Gastrocnemius medialis (tissue), 4 donors: ENCODE measurements around the gene ATP9B. TPM values are rescaled to one million over a fixed set of nuclear protein-coding genes. Genes with fewer than 3 reads are reported as not detected.

Source experiments
- ATAC-seq, 2 donors: fragments of 150-250 bp; one replicate each; pipeline ENCODE4 v1.9.1; 2016
- DNase-seq, 2 donors: peaks; one replicate each; pipeline ENCODE4 v3.0.0-alpha.2; 2019
- H3K27ac ChIP-seq, 4 donors: fragments of 200-600 bp; sonication (generic); 1 replicate in 1 of 4; 2 replicates in 3 of 4; pipeline ENCODE4 v1.5.1; 2016 to 2018; ENCODE audit warnings: mild to moderate bottlenecking in 2 of 4, moderate library complexity in 1 of 4
- H3K27me3 ChIP-seq, 3 donors: fragments of 200-600 bp; sonication (generic) in 2 of 3; 1 replicate in 1 of 3; 2 replicates in 2 of 3; pipeline versions ENCODE4 v1.5.1 to v1.6.0; 2016 to 2019; ENCODE audit warnings: mild to moderate bottlenecking in 1 of 3, moderate library complexity in 1 of 3
- H3K36me3 ChIP-seq, 2 donors: fragments of 200-600 bp; sonication (generic) in 1 of 2; one replicate each; pipeline ENCODE4 v1.5.1; 2017 to 2018
- H3K4me1 ChIP-seq, 2 donors: fragments of 200-600 bp; sonication (generic) in 1 of 2; one replicate each; pipeline ENCODE4 v1.5.1; 2016 to 2017; ENCODE audit warnings: mild to moderate bottlenecking in 2 of 2
- H3K4me3 ChIP-seq, 4 donors: fragments of 200-600 bp; sonication (generic) in 3 of 4; 1 replicate in 1 of 4; 2 replicates in 3 of 4; pipeline ENCODE4 v1.5.1; 2016 to 2019; ENCODE audit warnings: mild to moderate bottlenecking in 2 of 4
- H3K9me3 ChIP-seq, 3 donors: fragments of 200-600 bp; sonication (generic) in 2 of 3; 1 replicate in 1 of 3; 2 replicates in 2 of 3; pipeline ENCODE4 v1.5.1; 2016 to 2019
- POLR2A ChIP-seq, 2 donors: fragments of 450-650 bp; IDR thresholded peaks; one replicate each; pipeline ENCODE4 v1.6.1; 2017; ENCODE audit warnings: antibody characterized with exemption in 2 of 2, mild to moderate bottlenecking in 2 of 2, moderate library complexity in 2 of 2
- in situ Hi-C, 4 donors: fragments of 200-750 bp; cut with MboI; loops; one replicate each; pipeline versions ENCODE4 v1.15.0 to v1.8.0; 2017; ENCODE audit warnings: low sequenced_read_pairs in 4 of 4
- intact Hi-C: fragments of 100-400 bp; cut with DNase I; formaldehyde crosslinking; loops from one replicate; pipeline ENCODE4 v1.15.1; 2023; ENCODE audit warnings: low total_unique reads
- total RNA-seq, 4 donors: library from RNA; depleted of rRNA; stranded (reverse); fragments of >200 nt; gene quantifications; one replicate each; pipeline versions ENCODE4 v1.1.0 to v1.2.3, GENCODE V29; 2016
- TF ChIP-seq, protein P1 (sequence below), 5 experiments: fragments of 450-650 bp in 3 of 5; fragments of 200-600 bp in 2 of 5; sonication (generic) in 2 of 5; IDR thresholded peaks in 4 of 5; conservative IDR thresholded peaks in 1 of 5; 1 replicate in 4 of 5; 2 replicates in 1 of 5; pipeline ENCODE4 v1.5.1; 2016 to 2019; ENCODE audit warnings: antibody characterized with exemption in 5 of 5, mild to moderate bottlenecking in 3 of 5, moderate library complexity in 3 of 5

The ATP9B gene
- total RNA-seq, 4 donors from 2014 or later = 9.9 to 33.6 (median 18.6) TPM

DNA sequence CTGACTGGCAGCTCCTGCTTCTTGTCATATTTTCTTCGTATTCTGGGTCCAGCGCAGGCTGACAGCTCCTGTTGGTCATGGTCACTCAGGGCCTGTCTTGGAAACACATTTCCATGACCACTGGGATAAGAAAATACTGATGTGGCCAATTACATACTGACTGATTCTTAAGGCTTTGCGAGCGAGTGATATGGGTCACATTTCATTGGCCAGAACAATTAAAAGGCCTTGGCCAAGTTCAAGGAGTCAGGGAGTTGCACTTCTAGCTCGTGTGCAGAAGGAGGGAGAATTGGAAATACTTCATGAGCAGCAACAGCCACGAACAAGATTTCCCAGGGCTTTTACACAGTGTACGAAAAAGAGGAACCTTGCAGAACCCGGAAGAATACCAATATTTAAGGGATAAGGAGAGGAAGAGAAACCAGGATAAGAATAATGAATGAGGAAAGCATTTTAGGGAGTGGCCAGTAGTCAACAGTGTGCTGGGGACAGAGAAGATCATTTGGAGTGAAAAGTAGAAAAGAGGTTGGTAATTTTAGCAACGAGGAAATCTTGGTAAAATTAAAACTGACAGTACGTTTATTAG, 149.5 kb downstream of the ATP9B start:
- DNase-seq (no peak), ATAC-seq (peak; percentile 32 to 47)
- H3K36me3 ChIP-seq = no peaks in the 10 kb centered on the region
- no peaks in the 10 kb centered on the region for H3K9me3 ChIP-seq
- in situ Hi-C loops (no loop called here), intact Hi-C loops (loop anchor here (1.0 to 5.0 kb wide), 2 partner anchors 116 to 149 kb away; partner anchors contain the start of gene ATP9B)
- no peaks in the 10 kb centered on the region for H3K27me3 ChIP-seq
- H3K4me3 ChIP-seq = peak overlapping the region; percentile 44 to 54 (median 46)
- peaks cover 15 to 20% of the 10 kb centered on the region in 2 donors for H3K4me1 ChIP-seq
- no peak for TF ChIP-seq POLR2A (IDR thresholded peaks at IDR 0.05)
- TF ChIP-seq, protein P1, sequence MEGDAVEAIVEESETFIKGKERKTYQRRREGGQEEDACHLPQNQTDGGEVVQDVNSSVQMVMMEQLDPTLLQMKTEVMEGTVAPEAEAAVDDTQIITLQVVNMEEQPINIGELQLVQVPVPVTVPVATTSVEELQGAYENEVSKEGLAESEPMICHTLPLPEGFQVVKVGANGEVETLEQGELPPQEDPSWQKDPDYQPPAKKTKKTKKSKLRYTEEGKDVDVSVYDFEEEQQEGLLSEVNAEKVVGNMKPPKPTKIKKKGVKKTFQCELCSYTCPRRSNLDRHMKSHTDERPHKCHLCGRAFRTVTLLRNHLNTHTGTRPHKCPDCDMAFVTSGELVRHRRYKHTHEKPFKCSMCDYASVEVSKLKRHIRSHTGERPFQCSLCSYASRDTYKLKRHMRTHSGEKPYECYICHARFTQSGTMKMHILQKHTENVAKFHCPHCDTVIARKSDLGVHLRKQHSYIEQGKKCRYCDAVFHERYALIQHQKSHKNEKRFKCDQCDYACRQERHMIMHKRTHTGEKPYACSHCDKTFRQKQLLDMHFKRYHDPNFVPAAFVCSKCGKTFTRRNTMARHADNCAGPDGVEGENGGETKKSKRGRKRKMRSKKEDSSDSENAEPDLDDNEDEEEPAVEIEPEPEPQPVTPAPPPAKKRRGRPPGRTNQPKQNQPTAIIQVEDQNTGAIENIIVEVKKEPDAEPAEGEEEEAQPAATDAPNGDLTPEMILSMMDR (IDR thresholded peaks at IDR 0.05 in 4 of 5, conservative IDR thresholded peaks at IDR 0.05 in 1 of 5) = no peak
- H3K27ac ChIP-seq = peak overlapping the region; percentile 84 to 89 (median 88)

DNA sequence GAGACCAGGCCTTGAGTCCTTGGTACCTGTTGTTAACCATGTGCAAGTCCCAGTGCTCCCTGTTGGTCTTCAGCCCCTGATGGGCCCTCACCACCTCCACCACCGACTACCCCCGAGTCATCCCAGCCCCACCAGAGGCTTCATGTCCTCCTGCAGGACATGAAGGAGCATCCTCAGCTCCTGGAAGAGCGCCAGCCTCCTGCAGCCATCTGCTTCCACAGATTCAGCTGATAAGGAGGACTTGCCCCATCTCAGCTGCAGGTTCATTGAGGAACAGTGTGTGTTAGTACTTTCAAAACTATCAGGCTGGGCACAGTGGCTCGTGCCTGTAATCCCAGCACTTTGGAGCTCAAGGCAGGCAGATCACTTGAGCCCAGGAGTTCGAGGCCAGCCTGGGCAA, 151.9 kb downstream of the ATP9B start:
- no peaks in the 10 kb centered on the region for H3K27me3 ChIP-seq

DNA sequence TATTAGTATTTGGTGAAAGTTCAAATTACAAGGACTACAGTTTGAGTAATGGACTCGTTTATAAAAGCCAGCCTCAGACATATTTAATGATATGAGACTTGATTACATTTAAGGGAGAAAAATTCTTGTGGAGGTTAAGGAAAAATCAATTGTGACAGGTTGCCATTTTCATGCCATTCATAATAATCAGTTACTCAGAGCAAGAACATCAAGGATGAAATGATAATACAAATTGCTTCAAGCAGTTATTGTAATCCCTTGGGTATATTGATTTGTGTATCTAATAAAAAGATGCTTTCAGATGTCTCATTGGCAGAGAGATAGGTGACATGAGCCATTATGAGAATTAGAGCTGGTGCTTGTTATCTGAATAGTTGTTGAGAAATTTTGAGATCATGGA, 153.6 kb downstream of the ATP9B start:
- H3K27ac ChIP-seq = no peak overlapping the region
- H3K4me3 ChIP-seq = no peak overlapping the region
- peaks cover 15 to 17% of the 10 kb centered on the region in 2 donors for H3K4me1 ChIP-seq
- no peak for ATAC-seq
- in situ Hi-C loops (no loop called here), intact Hi-C loops (no loop called here)
- no peaks in the 10 kb centered on the region for H3K27me3 ChIP-seq
- no peaks in the 10 kb centered on the region for H3K36me3 ChIP-seq
- no peaks in the 10 kb centered on the region for H3K9me3 ChIP-seq
- TF ChIP-seq, protein P1 (IDR thresholded peaks at IDR 0.05 in 4 of 5, conservative IDR thresholded peaks at IDR 0.05 in 1 of 5) = no peak
- TF ChIP-seq POLR2A (IDR thresholded peaks at IDR 0.05) = no peak
- DNase-seq = no peak

More for the DNA sequence above, 151.9 kb downstream of the ATP9B start:
- DNase-seq = no peak
- intact Hi-C loops = no loop called here
- Histone ChIP-seq H3K27ac (no peak overlapping the region), H3K9me3 (no peaks in the 10 kb centered on the region), H3K4me1 (peaks cover 15 to 20% of the 10 kb centered on the region in 2 donors), H3K4me3 (no peak overlapping the region), H3K36me3 (no peaks in the 10 kb centered on the region)
- ATAC-seq = no peak
- in situ Hi-C loops = no loop called here
- no peak for TF ChIP-seq POLR2A (IDR thresholded peaks at IDR 0.05)
- TF ChIP-seq, protein P1 (IDR thresholded peaks at IDR 0.05 in 4 of 5, conservative IDR thresholded peaks at IDR 0.05 in 1 of 5) = no peak

DNA sequence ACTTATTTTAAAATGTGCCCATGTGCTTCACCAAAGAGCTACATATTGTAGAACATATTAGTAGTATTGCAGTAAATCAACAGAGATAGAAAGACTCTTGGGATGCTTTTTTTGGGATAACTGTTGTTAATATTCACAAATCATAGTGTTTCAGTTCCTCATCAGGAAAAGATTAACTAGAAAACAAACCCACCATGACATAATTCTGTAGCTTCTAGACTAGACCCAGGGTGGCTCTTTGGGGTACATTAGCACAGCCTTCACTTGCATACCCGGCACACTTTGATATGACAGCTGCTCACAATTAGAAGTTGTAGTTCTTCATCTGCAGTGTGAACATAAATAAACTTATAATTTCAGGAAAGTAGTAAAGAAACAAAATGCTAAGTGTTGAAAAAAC, 154.2 kb downstream of the ATP9B start:
- Histone ChIP-seq H3K4me1 (peaks cover 10 to 11% of the 10 kb centered on the region in 2 donors), H3K27me3 (no peaks in the 10 kb centered on the region), H3K9me3 (no peaks in the 10 kb centered on the region), H3K4me3 (no peak overlapping the region), H3K36me3 (no peaks in the 10 kb centered on the region), H3K27ac (no peak overlapping the region)
- in situ Hi-C loops = no loop called here
- DNase-seq (no peak), ATAC-seq (no peak)
- intact Hi-C loops = no loop called here
- TF ChIP-seq, protein P1 (IDR thresholded peaks at IDR 0.05 in 4 of 5, conservative IDR thresholded peaks at IDR 0.05 in 1 of 5) = no peak
- TF ChIP-seq POLR2A (IDR thresholded peaks at IDR 0.05) = no peak

DNA sequence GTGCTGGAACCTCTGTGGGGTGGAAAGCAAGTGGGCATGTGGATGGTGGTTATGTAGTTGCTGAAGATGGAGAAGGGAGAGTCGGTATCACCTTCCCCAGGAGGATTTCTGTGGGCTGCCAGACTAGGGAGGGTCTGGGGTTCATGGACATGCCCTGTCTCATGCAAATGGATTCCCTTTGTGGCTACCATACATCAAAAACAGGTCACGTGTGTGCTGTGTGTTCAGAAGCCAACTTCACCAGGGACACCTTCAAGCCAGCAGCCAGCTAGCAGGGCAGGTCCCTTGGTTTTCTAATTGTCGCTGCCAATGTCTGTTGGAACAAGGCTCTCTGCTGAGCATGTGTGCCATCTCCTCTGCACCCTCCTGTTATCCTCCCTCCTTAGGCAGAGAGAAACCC, 155.2 kb downstream of the ATP9B start:
- Histone ChIP-seq H3K36me3 (no peaks in the 10 kb centered on the region), H3K4me1 (peaks cover 1 to 2% of the 10 kb centered on the region in 2 donors), H3K27ac (no peak overlapping the region), H3K9me3 (no peaks in the 10 kb centered on the region), H3K4me3 (no peak overlapping the region), H3K27me3 (no peaks in the 10 kb centered on the region)
- ATAC-seq (no peak), DNase-seq (no peak)
- TF ChIP-seq, protein P1 (IDR thresholded peaks at IDR 0.05 in 4 of 5, conservative IDR thresholded peaks at IDR 0.05 in 1 of 5) = no peak
- TF ChIP-seq POLR2A (IDR thresholded peaks at IDR 0.05) = no peak
- in situ Hi-C loops = no loop called here
- intact Hi-C loops = no loop called here
